ENCODE measurements around the gene MFN2. TPM values are rescaled to one million over a fixed set of nuclear protein-coding genes. Genes with fewer than 3 reads are reported as not detected.

The MFN2 gene
- total and polyA plus RNA-seq, 9 donors, result 27.8 to 77.0 (median 55.8) TPM

GRCh38 chr1:12051361-12051760, 71.1 kb downstream of the MFN2 start:
- no peak overlapping the region for H3K27ac ChIP-seq
- DNase-seq, result no peak
- H3K9me3 ChIP-seq, result no peaks in the 10 kb centered on the region
- no peaks in the 10 kb centered on the region for H3K36me3 ChIP-seq
- intact Hi-C loops (cut with DNase I), result no loop called here
- no peak for TF ChIP-seq CTCF (IDR thresholded peaks at IDR 0.05)
- TF ChIP-seq POLR2A (IDR thresholded peaks at IDR 0.05), result no peak
- TF ChIP-seq EP300 (IDR thresholded peaks at IDR 0.05), result no peak
- 92 to 100% (median 100%) methylated on average over 1 of the region's 1 CpG for WGBS, 3 donors
- H3K27me3 ChIP-seq, result no peaks in the 10 kb centered on the region
- H3K4me3 ChIP-seq, result no peak overlapping the region
- H3K4me1 ChIP-seq (ENCODE audit: insufficient read depth), result peaks cover 6% of the 10 kb centered on the region

- H3K4me1 ChIP-seq (ENCODE audit: insufficient read depth), result peaks cover 6% of the 10 kb centered on the region
- 12 to 14% (median 13%) methylated on average over 9 of the region's 9 CpGs for WGBS, 3 donors
- H3K4me3 ChIP-seq, result no peak overlapping the region
- intact Hi-C loops (cut with DNase I), result no loop called here
- H3K36me3 ChIP-seq, result no peaks in the 10 kb centered on the region
- no peaks in the 10 kb centered on the region for H3K27me3 ChIP-seq
- DNase-seq, result peak; percentile 74 to 82 (median 79)
- peak overlapping the region; percentile 63 to 76 for H3K27ac ChIP-seq
- no peaks in the 10 kb centered on the region for H3K9me3 ChIP-seq
- TF ChIP-seq POLR2A (IDR thresholded peaks at IDR 0.05), result no peak
- no peak for TF ChIP-seq EP300 (IDR thresholded peaks at IDR 0.05)
- no peak for TF ChIP-seq CTCF (IDR thresholded peaks at IDR 0.05)
These were observed 71.8 kb downstream of the MFN2 start for GRCh38 chr1:12052008-12052573.

- 32 to 79% (median 53%) methylated on average over 14 of the region's 14 CpGs for WGBS, 3 donors
- no peaks in the 10 kb centered on the region for H3K27me3 ChIP-seq
- intact Hi-C loops (cut with DNase I), result no loop called here
- H3K4me3 ChIP-seq, result no peak overlapping the region
- no peak for TF ChIP-seq EP300 (IDR thresholded peaks at IDR 0.05)
- TF ChIP-seq POLR2A (IDR thresholded peaks at IDR 0.05), result no peak
- TF ChIP-seq CTCF (IDR thresholded peaks at IDR 0.05), result no peak
- DNase-seq, result peak; percentile 50 to 83 (median 67)
- H3K9me3 ChIP-seq, result no peaks in the 10 kb centered on the region
- peaks cover 6% of the 10 kb centered on the region for H3K4me1 ChIP-seq (ENCODE audit: insufficient read depth)
- H3K27ac ChIP-seq, result peak overlapping the region in 1 of 2 donors; percentile 29
- no peaks in the 10 kb centered on the region for H3K36me3 ChIP-seq
These were observed 72.9 kb downstream of the MFN2 start for GRCh38 chr1:12052997-12053686.

GRCh38 chr1:12053752-12054548, 73.7 kb downstream of the MFN2 start:
- Histone ChIP-seq H3K36me3 (no peaks in the 10 kb centered on the region), H3K27me3 (no peaks in the 10 kb centered on the region), H3K4me3 (no peak overlapping the region), H3K27ac (peak overlapping the region in 1 of 2 donors; percentile 29), H3K9me3 (no peaks in the 10 kb centered on the region), H3K4me1 (ENCODE audit: insufficient read depth) (peaks cover 6% of the 10 kb centered on the region)
- WGBS, 3 donors, result 70 to 78% (median 77%) methylated on average over 13 of the region's 13 CpGs
- intact Hi-C loops (cut with DNase I), result no loop called here
- DNase-seq, result no peak
- TF ChIP-seq EP300 (IDR thresholded peaks at IDR 0.05) (no peak), POLR2A (IDR thresholded peaks at IDR 0.05) (no peak), CTCF (IDR thresholded peaks at IDR 0.05) (no peak)
